ENCODE data around the gene TCEAL4. TPM values are rescaled to one million over a fixed set of nuclear protein-coding genes. Genes with fewer than 3 reads are reported as not detected.

The TCEAL4 gene
- total and polyA plus RNA-seq, 2 of the 13 experiments (the other 11 are each of a cell fraction or from before 2014, with no cell fraction given), result 12.6 to 31.0 TPM

- TF ChIP-seq SKIL (CRISPR knock-in tag; IDR thresholded peaks at IDR 0.05; ENCODE audit: borderline replicate concordance) (no peak), ZNF687 (CRISPR knock-in tag; IDR thresholded peaks at IDR 0.05) (peak; percentile 52), MED13 (CRISPR knock-in tag; IDR thresholded peaks at IDR 0.05) (no peak), SP2 (CRISPR knock-in tag; IDR thresholded peaks at IDR 0.05) (0 out of 2 replicates have a peak, but pooled peaks have one; percentile 19), HIVEP1 (CRISPR knock-in tag; IDR thresholded peaks at IDR 0.05) (no peak), KLF13 (CRISPR knock-in tag; IDR thresholded peaks at IDR 0.05) (no peak), ZFP36L1 (CRISPR knock-in tag; IDR thresholded peaks at IDR 0.05) (no peak), ZNF816 (CRISPR knock-in tag; IDR thresholded peaks at IDR 0.05; ENCODE audit: borderline replicate concordance) (no peak), PHF5A (CRISPR knock-in tag; IDR thresholded peaks at IDR 0.05; ENCODE audit: low read depth, unreplicated experiment) (no peak), FOXO1 (CRISPR knock-in tag; IDR thresholded peaks at IDR 0.05) (no peak), ZNF619 (CRISPR knock-in tag; IDR thresholded peaks at IDR 0.05) (no peak), ZNF121 (CRISPR knock-in tag; IDR thresholded peaks at IDR 0.05) (no peak), ZNF34 (CRISPR knock-in tag; IDR thresholded peaks at IDR 0.05; ENCODE audit: borderline replicate concordance) (no peak)
Measured at GRCh38 chrX:103585411-103586313, at the start of gene TCEAL4 (continued).

Data from HepG2 (cell line).